ENCODE results near the gene PRDM15.

- no peak for TF ChIP-seq POLR2AphosphoS5 (IDR thresholded peaks at IDR 0.05)
- no peak for TF ChIP-seq POLR2A (IDR thresholded peaks at IDR 0.05)
- TF ChIP-seq, protein P1, sequence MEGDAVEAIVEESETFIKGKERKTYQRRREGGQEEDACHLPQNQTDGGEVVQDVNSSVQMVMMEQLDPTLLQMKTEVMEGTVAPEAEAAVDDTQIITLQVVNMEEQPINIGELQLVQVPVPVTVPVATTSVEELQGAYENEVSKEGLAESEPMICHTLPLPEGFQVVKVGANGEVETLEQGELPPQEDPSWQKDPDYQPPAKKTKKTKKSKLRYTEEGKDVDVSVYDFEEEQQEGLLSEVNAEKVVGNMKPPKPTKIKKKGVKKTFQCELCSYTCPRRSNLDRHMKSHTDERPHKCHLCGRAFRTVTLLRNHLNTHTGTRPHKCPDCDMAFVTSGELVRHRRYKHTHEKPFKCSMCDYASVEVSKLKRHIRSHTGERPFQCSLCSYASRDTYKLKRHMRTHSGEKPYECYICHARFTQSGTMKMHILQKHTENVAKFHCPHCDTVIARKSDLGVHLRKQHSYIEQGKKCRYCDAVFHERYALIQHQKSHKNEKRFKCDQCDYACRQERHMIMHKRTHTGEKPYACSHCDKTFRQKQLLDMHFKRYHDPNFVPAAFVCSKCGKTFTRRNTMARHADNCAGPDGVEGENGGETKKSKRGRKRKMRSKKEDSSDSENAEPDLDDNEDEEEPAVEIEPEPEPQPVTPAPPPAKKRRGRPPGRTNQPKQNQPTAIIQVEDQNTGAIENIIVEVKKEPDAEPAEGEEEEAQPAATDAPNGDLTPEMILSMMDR (IDR thresholded peaks at IDR 0.05 in 8 of 11, conservative IDR thresholded peaks at IDR 0.05 in 3 of 11): no peak
These were observed 117.1 kb downstream of the PRDM15 start for GRCh38 chr21:41761934-41762635.
